ENCODE data around the gene SLC2A2. TPM values are rescaled to one million over a fixed set of nuclear protein-coding genes. Genes with fewer than 3 reads are reported as not detected.

Gene SLC2A2
- total RNA-seq, 1 donor from 2014 or later: not detected

DNA sequence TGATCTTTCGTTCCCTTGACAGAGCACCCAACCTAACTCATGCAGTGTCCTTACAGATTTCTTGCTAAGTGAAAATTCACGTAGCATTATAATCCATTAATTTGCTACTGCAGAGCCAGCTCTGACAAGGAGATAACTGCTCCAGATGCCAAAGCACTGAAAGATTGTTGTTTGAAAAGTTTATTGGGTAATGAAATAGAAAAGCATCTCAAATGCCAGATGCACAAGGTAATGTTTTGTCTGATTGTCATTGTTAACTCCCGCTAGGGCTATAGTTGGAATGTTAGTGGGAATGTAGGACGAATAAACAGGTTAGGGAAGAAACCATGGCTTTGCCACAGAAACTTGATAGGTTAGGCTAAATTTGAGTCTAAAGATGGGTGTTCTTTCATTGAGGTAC lies 20.2 kb upstream of the SLC2A2 start:
- TF ChIP-seq, protein P1, sequence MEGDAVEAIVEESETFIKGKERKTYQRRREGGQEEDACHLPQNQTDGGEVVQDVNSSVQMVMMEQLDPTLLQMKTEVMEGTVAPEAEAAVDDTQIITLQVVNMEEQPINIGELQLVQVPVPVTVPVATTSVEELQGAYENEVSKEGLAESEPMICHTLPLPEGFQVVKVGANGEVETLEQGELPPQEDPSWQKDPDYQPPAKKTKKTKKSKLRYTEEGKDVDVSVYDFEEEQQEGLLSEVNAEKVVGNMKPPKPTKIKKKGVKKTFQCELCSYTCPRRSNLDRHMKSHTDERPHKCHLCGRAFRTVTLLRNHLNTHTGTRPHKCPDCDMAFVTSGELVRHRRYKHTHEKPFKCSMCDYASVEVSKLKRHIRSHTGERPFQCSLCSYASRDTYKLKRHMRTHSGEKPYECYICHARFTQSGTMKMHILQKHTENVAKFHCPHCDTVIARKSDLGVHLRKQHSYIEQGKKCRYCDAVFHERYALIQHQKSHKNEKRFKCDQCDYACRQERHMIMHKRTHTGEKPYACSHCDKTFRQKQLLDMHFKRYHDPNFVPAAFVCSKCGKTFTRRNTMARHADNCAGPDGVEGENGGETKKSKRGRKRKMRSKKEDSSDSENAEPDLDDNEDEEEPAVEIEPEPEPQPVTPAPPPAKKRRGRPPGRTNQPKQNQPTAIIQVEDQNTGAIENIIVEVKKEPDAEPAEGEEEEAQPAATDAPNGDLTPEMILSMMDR (IDR thresholded peaks at IDR 0.05; ENCODE audit: insufficient read depth, low read length, severe bottlenecking): no peak
- DNase-seq (ENCODE audit: low read depth): no peak
- H3K36me3 ChIP-seq (ENCODE audit: control insufficient read depth, insufficient read depth, low read length): no peaks in the 10 kb centered on the region

GRCh38 chr3:171044835-171045793 lies 18.6 kb upstream of the SLC2A2 start:
- Histone ChIP-seq H3K27me3 (ENCODE audit: control insufficient read depth, insufficient read depth, low read length) (no peaks in the 10 kb centered on the region), H3K4me3 (ENCODE audit: low read depth, low read length) (no peak overlapping the region), H3K36me3 (ENCODE audit: control insufficient read depth, insufficient read depth, low read length) (no peaks in the 10 kb centered on the region)
- FAIRE-seq: no peak
- TF ChIP-seq, protein P1 (IDR thresholded peaks at IDR 0.05; ENCODE audit: insufficient read depth, low read length, severe bottlenecking): no peak
- peak; percentile 32 for DNase-seq (ENCODE audit: low read depth)

More for the DNA sequence above, 20.2 kb upstream of the SLC2A2 start:
- no peaks in the 10 kb centered on the region for H3K27me3 ChIP-seq (ENCODE audit: control insufficient read depth, insufficient read depth, low read length)
- FAIRE-seq: no peak
- no peak overlapping the region for H3K4me3 ChIP-seq (ENCODE audit: low read depth, low read length)

DNA sequence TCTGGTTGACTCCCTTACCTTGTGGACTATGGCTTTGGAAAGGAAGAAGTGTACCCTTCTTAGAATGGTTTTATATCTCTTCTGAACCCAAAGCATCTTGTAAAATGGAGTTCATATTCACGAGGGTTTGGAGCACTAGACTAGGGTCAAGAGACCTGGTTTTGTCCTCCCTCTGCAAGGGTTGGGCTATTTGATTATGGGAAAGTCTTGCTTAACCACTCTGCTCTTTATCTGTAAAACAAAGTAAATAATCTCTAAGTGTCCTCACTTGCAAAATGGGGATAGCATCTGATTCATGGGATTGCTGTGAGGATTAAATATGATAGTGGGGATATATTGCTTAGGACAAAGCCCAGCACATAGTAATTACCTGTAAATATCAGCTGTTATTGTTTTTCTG lies 17.9 kb upstream of the SLC2A2 start:
- no peak overlapping the region for H3K4me3 ChIP-seq (ENCODE audit: low read depth, low read length)
- H3K27me3 ChIP-seq (ENCODE audit: control insufficient read depth, insufficient read depth, low read length): no peaks in the 10 kb centered on the region
- TF ChIP-seq, protein P1 (IDR thresholded peaks at IDR 0.05; ENCODE audit: insufficient read depth, low read length, severe bottlenecking): no peak
- DNase-seq (ENCODE audit: low read depth): no peak
- no peak for FAIRE-seq
- H3K36me3 ChIP-seq (ENCODE audit: control insufficient read depth, insufficient read depth, low read length): no peaks in the 10 kb centered on the region

DNA sequence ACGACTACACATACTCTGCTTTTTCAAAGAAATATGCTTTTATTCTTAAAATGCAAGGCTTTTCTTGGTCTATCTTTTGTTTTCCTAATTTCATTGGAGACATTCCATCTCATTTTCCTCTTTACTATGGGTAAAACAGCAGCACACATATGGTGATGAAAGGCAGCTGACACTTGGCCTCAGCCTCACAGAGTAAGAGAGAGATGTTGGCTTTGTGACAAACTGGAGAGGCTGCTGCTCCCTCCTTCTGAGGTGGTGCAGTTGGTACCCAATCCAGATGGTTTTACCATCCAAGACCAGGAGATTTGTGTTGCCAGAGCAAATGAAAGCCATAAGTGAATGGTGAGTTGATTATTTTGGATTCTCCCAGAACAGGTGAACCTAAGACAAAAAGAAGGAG lies 13.2 kb upstream of the SLC2A2 start:
- H3K27me3 ChIP-seq (ENCODE audit: control insufficient read depth, insufficient read depth, low read length): no peaks in the 10 kb centered on the region
- TF ChIP-seq, protein P1 (IDR thresholded peaks at IDR 0.05; ENCODE audit: insufficient read depth, low read length, severe bottlenecking): no peak
- DNase-seq (ENCODE audit: low read depth) (no peak), FAIRE-seq (no peak)
- no peaks in the 10 kb centered on the region for H3K36me3 ChIP-seq (ENCODE audit: control insufficient read depth, insufficient read depth, low read length)
- no peak overlapping the region for H3K4me3 ChIP-seq (ENCODE audit: low read depth, low read length)

DNA sequence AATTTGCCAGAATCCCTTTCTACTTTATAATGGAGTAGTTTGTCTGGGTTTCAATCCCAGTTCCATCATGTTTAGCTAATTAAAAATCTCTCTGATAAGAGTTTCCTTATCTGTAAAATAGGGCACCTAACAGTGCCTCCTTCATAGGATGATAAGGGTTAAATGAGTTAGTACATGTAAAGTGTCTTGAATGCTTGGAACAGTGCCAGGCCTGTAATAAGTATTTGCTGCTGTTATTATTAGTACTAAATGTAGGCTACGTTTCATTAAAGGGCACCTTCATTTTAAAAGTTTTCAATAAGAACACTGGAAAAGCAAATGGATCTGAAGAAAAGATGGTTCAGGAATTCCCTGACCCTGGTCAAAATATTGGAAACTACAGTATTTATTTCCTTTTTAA lies 11.8 kb upstream of the SLC2A2 start:
- no peak for FAIRE-seq
- TF ChIP-seq, protein P1 (IDR thresholded peaks at IDR 0.05; ENCODE audit: insufficient read depth, low read length, severe bottlenecking): no peak
- DNase-seq (ENCODE audit: low read depth): peak; percentile 8
- no peaks in the 10 kb centered on the region for H3K36me3 ChIP-seq (ENCODE audit: control insufficient read depth, insufficient read depth, low read length)
- H3K27me3 ChIP-seq (ENCODE audit: control insufficient read depth, insufficient read depth, low read length): no peaks in the 10 kb centered on the region
- H3K4me3 ChIP-seq (ENCODE audit: low read depth, low read length): no peak overlapping the region

Data from bronchial epithelial cell (primary cell).